Skin epidermis (tissue), 12 donors: ENCODE data around the gene CMTM7.
"Not testable (repeated sequence)": the region's sequence is repeated elsewhere in the genome, so short reads cannot be mapped to it uniquely, and the experiment has no call there.

Source experiments
- H3K27ac ChIP-seq, 21 experiments: fragments of 200-600 bp; sonication (generic) in 11 of 21; one replicate each; pipeline ENCODE4 v1.5.0; 2020; ENCODE audit warnings: mild to moderate bottlenecking in 3 of 21, inconsistent platforms in 2 of 21, moderate library complexity in 2 of 21
- H3K4me3 ChIP-seq, 7 experiments: fragments of 200-600 bp; sonication (generic) in 2 of 7; one replicate each; pipeline ENCODE4 v1.5.0; 2020; ENCODE audit warnings: inconsistent platforms in 2 of 7, mild to moderate bottlenecking in 2 of 7, moderate library complexity in 1 of 7

The CMTM7 gene

DNA sequence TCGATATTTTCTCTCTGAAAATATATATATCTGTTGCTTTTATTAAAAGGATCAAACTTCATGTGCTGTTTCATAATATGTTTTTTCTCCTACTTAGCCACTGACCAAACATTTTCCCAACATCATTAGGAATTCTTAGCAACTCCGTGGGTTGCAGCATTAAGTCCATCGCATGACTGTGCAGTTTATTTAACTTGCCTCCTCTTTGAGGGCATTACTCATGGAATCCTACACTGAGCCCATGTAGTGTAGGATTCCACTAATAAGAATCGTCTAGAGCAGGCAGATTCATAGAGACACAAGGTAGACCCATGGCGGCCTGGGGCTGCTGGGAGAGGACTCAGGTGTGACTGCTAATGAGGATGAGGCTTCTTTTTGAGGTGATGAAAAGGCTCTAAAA is 61.7 kb downstream of the CMTM7 start:
- H3K27ac ChIP-seq = no peak overlapping the region
- H3K4me3 ChIP-seq = no peak overlapping the region

DNA sequence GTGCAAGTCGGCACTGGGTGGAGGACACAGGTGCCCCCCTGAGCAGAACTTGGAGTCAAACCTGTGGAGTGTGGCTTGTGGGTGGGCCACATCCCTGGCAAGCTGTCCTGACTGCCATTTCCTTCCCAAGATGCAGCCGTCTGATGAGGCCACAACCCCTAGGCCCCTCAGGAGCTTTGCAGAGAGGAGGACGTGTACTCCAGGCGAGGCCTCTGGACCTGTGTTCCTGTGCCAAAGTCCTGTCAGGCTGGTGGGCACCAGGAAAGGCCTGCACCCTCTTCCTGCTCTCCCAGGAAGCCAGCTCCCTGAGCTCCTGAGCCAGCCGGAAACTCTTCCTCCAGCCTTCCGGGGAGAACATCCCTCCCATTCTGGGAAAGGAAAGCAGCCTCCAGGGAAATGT is 62.5 kb downstream of the CMTM7 start:
- no peak overlapping the region for H3K4me3 ChIP-seq
- no peak overlapping the region for H3K27ac ChIP-seq

DNA sequence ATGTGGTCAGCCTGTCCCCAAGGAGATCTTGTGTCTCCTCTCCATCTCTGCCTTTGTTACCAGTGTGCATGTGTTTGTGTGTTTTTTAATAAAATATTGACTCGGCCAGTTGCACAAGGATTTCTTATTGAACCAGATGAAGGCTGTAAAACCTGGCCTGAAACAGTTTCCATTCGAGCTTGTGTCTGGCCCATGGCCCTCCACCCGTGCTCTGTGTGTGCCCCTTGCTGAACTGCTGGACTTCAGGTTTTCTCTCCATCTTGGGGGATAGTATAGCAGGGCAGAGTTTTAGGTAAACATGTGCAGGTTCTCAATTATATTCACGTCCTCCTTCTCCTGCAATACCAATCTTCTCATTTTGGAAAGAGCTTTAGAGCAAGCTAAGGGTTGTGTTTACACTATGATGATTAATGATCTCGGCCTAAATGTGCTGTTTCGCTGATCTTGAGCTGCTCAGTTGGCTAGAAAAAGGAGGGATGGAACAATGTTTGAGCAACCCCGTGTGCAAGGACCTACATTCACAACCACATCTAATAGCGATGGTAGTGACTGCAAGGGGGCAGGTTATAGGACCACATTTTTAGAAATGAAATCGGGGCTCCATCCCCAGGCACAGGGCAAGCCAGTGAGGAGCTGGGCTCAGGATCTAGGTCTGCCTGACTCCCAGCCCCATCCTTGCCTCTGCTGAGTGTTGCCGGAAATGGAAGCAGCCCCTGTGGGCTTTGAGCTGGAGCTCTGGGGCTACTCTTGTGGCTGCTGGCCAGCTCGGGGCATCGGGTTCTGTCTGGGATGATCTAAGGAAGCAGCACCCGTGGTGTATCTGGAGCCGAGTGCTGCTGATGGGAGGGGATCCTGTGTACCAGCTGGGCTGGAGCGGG is 63.3 kb downstream of the CMTM7 start:
- H3K4me3 ChIP-seq = no peak overlapping the region
- peak overlapping the region in 6 of 21 experiments; percentile 23 to 68 (median 64) for H3K27ac ChIP-seq

DNA sequence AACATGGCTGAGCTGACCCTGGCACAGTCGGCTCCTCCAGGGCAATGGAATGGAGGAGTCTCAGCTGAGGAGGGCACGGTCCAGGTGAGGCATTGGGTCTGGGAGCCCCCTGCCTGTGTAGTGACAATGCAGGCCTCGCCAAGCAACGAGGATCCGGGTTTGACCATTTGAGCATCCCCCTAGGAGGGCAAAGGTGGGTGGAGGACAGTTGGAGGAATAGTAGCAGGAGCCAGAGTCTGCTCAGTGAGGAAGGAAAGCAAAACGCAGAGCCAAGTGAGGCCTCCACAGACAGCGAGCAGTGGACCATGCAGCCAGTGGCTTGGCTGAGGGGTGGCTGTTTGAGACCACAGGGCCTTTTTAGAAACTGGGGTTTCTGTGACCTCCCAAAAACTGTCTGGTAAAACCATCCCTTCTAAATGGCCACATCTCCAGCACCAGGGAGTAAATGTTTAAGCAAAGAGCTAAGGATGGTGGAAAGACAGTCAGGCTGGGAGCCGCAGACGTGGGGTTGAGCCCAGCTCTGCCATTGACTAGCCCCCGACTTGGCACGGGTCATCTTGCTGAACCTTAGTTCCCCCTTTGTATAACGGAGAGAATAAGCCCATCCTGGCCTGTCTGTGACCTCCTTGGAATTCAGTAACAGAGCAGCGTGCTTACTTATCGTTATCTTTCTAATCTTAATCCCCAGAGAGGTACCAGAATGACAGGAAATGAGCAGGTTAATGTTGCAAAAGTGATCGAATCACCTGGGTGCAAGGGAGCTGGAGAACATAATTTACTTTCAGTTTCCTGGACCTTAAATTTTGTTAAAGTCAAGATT is 64.2 kb downstream of the CMTM7 start:
- Histone ChIP-seq H3K4me3 (no peak overlapping the region), H3K27ac (peak overlapping the region in 7 of 21 experiments; percentile 30 to 70 (median 66))

DNA sequence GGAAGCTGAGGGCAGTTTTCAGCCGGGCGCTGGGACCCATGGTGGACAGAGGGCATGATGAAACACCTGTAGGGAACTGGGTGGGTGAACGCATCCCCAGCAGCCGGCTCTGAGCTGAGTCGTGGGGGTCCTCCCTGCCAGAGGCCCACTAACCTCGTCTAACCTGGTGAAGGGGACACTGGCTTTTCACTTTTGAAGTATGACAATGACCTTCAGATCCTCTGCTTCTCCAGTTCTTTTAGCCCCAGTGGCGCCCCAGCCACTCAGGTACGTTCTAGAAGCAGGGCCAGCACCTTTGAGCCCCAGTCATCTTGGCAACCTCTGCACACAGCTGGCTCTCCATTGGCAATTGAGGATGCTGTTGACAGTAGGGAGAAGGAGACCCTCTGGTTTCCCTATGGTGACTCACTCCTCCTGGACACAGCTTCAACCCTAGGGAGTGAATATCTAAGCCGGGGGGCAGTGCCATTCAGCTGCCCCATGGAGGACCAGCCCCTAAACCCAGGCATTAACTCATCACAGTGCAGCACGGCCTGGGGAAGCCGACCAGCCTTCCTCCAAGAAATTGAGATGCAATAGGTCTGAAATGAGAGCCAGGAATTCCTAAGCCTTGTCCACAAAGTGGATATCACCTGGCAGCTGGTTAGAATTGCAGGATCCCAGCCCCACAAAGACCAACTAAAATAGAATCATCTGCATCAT is 64.9 kb downstream of the CMTM7 start:
- H3K27ac ChIP-seq = peak overlapping the region in 7 of 21 experiments; percentile 17 to 70 (median 64)
- H3K4me3 ChIP-seq = no peak overlapping the region

DNA sequence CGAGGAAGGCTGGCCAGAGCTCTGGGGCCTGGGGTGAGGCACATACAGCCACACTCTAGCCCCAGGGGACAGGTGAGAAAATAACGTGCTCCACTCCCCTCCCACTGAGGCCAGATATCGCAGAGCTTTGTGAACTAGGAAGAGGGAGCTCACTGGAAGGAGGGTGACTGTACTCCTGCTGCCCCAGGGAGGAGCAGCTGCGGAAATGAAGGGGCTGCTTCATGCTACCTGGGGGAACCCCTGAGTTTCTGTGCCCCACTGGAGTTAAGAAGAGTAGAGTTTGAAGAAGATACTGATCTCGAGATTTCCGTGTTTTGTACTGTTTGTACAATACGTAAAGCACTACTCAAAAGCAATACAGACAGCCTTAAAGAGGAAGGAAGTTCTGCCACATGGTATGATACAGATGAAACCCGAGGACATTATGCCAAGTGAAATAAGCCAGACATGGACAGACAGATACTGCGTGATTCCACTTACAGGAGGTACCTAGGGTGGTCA is 66.4 kb downstream of the CMTM7 start:
- Histone ChIP-seq H3K4me3 (no peak overlapping the region), H3K27ac (peak overlapping the region in 17 of 21 experiments; percentile 28 to 91 (median 69))

DNA sequence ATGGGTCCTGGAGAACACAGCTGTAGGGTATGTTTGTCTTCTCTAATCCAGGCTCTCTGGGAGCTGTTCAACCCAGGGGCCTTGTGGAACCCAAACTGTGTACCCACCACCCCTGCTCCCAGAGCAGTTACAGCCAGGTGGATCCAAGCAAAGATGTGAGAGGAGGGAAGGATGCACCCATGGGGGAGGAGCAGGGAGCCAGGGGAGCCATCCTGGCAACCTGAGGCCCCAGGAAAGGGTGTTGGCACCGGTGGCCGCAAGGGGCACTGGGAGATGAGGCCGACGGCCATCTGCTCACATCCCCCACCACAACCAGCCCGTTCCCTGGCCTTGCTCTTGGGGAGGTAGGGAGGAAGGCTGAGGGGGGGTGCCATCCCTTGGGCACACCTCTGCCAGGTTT is 67.8 kb downstream of the CMTM7 start:
- H3K4me3 ChIP-seq = no peak overlapping the region
- peak overlapping the region in 16 of 21 experiments; percentile 1 to 91 (median 60) for H3K27ac ChIP-seq

DNA sequence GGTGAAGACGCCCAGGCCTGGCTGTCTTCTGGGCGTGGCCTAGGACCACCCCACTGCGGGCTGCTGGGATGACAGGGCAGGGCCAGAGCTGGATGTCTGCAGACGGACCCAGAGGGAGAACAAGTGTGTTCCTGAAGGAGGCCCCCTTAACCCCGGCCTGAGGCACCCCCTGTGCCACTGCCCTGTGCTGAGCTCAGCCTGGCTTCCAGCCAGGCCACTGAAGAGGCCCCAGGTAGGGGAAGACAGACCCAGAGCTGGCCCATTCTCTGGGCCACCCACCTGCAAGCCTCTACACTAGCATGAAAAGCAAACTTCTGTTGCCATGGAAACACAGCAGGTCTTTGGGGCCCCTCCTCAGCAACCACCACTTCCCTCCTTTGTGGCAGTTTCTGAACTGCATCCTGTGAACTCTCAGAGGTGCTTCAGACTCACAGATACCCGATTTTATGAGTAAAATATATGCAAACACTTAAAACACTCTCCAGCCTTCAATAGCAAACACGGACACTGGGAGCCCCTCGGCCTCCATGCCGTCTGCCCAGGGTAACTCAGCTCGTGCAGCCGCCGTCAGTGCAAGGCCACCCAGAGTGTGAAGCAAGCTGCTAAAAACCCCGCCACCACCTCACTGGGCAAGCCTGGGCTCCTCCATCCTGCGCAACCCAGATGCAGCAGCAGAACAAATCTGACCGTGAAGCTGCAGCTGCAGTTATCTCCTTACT is 68.5 kb downstream of the CMTM7 start:
- H3K4me3 ChIP-seq = no peak overlapping the region
- peak overlapping the region in 16 of 21 experiments; percentile 6 to 91 (median 63) for H3K27ac ChIP-seq

DNA sequence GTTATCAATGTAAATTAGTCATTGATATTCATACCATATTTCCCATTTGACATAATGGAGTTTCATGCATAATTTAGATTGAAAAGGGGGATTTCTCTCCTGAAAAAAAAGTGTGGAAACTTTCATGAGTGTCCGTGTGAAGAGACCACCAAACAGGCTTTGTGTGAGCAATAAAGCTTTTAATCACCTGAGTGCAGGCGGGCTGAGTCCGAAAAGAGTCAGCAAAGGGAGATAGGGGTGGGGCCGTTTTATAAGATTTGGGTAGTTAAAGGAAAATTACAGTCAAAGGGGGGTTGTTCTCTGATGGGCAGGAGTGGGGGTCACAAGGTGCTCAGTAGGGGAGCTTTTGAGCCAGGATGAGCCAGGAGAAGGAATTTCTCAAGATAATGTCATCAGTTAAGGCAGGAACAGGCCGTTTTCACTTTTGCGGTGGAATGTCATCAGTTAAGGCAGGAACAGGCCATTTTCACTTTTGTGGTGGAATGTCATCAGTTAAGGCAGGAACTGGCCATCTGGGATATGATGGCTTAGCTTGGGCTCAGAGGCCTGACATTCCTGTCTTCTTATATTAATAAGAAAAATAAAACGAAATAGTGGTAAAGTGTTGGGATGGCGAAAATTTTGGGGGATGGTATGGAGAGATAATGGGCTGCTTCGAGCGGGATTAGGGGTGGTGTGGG is 69.3 kb downstream of the CMTM7 start:
- H3K4me3 ChIP-seq = not testable (repeated sequence)
- peak overlapping the region in 10 of 21 experiments; percentile 37 to 91 (median 72) for H3K27ac ChIP-seq

DNA sequence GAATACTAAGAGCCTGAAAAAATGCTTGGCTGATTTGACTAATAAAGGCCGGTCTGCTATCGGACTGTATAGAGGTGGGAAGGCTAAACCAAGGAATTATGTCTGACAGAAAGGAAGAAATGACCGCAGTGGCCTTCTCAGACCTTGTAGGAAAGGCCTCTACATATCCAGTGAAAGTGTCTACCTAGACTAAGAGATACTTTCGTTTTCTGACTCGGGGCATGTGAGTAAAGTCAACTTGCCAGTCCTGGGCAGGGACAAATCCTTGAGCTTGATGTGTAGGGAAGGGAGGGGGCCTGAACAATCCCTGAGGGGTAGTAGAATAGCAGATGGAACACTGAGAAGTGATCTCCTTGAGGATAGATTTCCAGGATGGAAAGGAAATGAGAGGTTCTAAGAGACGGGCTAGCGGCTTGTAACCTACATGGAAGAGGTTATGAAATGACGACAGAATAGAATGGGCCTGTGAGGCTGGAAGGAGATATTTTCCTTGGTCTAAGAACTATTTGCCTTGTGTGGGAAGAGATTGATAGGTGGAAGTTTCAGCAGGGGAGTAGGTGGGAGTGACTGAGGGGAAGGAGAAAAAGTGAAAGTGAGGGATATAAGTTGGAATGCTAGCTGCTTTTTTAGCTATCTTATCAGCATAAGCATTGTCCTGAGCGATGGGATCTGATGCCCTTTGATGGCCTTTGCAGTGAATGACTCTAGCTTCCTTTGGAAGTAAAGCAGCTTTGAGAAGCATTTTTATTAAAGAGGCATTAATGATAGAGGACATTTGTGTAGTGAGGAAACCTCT is 70.7 kb downstream of the CMTM7 start:
- H3K4me3 ChIP-seq = not testable (repeated sequence)
- H3K27ac ChIP-seq = peak overlapping the region in 15 of 21 experiments; percentile 18 to 91 (median 62)

DNA sequence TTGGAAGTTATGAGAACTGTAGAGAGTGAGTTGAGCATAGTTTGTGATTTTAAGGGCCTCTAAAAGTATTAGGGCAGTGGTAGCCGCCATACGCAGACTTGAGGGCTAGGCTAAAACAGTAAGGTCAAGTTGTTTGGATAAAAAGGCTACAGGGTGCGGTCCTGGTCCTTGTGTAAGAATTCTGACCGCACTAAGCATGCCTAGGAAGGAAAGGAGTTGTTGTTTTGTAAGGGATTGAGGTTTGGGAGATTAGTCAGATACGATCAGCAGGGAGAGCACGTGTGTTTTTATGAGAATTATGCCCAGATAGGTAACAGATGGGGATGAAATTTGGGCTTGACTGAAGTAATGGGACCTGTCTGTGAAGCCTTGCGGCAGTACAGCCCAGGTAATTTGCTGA is 71.8 kb downstream of the CMTM7 start:
- H3K4me3 ChIP-seq = not testable (repeated sequence)
- H3K27ac ChIP-seq = peak overlapping the region in 5 of 21 experiments; percentile 8 to 91 (median 78)

DNA sequence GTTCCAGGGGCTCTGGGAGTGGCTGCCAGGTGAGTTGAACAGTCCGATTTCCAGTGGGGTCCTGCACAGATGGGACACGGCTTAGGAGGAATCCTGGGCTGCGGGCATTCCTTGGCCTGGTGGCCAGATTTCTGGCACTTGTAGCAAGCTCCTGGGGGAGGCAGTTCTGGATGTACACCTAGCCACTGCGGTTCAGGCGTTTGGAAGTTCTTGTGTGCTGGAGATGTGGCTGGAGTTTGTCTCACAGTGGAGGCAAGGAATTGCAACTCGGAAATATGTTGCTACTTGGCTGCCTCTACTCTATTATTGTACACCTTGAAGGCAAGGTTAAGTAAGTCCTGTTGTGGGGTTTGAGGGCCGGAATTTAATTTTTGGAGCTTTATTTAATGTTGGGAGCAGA is 73.1 kb downstream of the CMTM7 start:
- H3K4me3 ChIP-seq, H3K27ac ChIP-seq: not testable (repeated sequence)

DNA sequence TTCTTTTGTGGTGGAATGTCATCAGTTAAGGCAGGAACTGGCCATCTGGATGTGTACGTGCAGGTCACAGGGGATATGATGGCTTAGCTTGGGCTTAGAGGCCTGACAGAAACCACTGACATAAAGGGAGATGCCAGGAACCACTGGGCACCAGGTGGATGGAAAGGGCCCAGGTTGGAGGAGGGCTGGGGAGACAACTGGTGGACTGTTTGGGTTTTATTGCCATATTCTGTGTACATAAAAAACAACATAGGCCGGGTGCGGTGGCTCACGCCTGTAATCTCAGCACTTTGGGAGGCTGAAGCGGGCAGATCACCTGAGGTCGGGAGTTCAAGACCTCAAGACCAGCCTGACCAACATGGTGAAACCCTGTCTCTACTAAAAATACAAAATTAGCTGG is 75.2 kb downstream of the CMTM7 start:
- H3K27ac ChIP-seq, H3K4me3 ChIP-seq: not testable (repeated sequence)

DNA sequence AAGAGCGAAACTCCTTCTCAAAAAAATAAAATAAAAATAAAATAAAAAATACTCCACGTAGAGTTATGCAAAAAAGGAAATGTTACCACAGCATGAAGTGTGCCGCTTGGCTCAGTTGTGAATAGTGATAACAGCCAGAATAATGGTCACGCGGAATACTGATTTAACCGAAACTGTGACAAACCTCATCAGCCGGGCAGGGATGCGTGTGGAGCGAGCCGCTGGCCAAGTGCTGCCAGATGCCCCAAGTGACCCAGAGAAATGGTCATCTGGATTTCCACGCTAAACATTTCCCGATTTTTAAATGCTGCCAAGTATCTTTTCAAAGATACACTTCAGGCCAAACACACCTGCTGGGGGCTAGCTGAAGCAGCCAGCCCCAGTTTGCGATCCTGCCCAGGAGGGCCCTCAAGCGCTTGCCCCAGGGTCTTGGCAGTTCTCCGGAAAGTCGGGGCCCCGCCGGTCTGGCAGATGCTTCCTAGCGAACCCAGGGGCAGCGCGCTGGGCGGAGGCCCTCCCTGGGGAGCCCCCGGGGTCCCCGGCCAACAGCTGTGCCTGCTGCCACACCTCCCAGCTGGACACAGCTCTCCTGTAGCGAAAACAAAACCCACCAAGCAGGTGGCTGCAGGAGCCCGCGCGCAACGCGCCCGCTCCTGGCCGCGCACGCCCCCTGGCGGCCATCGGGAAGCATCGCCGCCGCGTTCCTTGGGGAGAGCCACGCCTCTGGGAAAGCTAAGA is 75.8 kb downstream of the CMTM7 start:
- peak overlapping the region in 13 of 21 experiments; percentile 2 to 75 (median 49) for H3K27ac ChIP-seq

DNA sequence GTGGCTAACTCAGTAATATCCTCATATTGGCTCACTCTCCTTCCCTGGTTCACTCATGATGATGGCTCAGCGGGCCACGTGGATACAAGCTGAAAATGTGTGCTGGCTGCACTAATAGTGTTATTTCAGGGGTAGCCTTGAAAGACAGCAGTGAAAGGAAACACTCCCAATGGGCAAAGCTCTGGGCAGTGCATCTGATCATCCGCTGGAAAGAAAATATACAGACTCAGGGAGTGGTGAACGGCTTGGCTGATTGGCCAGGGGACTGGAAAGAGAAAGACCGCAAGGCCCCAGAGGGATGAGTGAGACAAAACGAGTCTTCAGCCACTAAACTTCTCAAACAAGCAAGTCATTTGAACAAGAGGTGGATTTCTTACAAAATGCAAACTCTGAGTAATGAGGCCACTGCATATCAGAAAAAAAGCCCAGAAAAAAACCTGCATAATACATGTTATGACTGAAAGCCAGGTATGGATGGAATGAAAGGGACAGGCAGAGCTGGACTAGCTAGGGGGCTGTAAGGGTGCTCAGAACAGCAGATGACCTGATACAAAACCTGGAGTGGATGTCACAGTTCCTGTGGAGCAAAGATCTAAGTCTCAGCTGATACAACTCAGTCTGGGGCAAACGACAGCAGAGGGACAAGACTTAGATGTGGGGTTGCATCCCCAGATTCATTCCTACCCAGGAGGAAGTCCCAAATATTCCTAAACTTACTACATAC is 77.7 kb downstream of the CMTM7 start:
- H3K27ac ChIP-seq = peak overlapping the region in 3 of 21 experiments; percentile 7 to 63 (median 35)
- H3K4me3 ChIP-seq = no peak overlapping the region

More for the DNA sequence above, 75.8 kb downstream of the CMTM7 start:
- H3K4me3 ChIP-seq = peak overlapping the region; percentile 3 to 37 (median 22)

DNA sequence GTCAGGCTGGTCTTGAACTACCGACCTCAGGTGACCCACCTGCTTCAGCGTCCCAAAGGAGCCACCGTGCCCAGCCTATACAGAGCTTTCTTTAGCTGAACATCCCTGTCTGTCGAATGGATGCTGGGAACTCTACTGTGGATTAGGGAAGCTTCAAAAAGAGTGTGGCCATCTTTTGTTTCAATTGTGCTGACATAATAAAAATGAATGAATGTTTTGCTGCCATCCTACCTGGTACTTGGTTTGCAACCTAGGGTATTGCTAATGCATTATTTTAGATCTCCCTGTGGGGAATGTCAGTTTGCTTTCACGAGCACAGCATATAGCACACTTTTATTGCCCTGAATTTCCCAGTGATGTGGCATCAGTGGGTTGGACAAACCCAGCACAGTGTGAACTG is 78.7 kb downstream of the CMTM7 start:
- Histone ChIP-seq H3K4me3 (no peak overlapping the region), H3K27ac (peak overlapping the region in 5 of 21 experiments; percentile 11 to 63 (median 35))
